DND-41 (cell line): Measurements from ENCODE around the gene SLC27A2.

Source experiments
- CTCF ChIP-seq: IDR thresholded peaks from 2 replicates; pipeline ENCODE4 v1.5.1; 2012; ENCODE audit warnings: borderline replicate concordance, low read length, moderate library complexity, mild to moderate bottlenecking; ENCODE audit not compliant: poor library complexity, severe bottlenecking; ENCODE audit errors: extremely low read depth
- EZH2 ChIP-seq: IDR thresholded peaks from 3 replicates; pipeline ENCODE4 v1.6.1; 2012; ENCODE audit warnings: borderline replicate concordance, low read depth, mild to moderate bottlenecking, moderate library complexity, low read length, inconsistent platforms; ENCODE audit not compliant: severe bottlenecking

GRCh38 chr15:50251638-50252182 lies 69.7 kb downstream of the SLC27A2 start:
- TF ChIP-seq EZH2 (no peak), CTCF (no peak)
